CD4-positive, alpha-beta T cell treated with Interleukin-2 at 100 ng/mL for 4 hours (primary cell): Measurements from ENCODE around the gene SLC2A5.
"Not testable (repeated sequence)": the region's sequence is repeated elsewhere in the genome, so short reads cannot be mapped to it uniquely, and the experiment has no call there.

ENCODE experiments used
- DNase-seq: peaks from one replicate; pipeline ENCODE4 v3.0.0-alpha.2; 2020; ENCODE audit warnings: low spot score

The SLC2A5 gene

DNA sequence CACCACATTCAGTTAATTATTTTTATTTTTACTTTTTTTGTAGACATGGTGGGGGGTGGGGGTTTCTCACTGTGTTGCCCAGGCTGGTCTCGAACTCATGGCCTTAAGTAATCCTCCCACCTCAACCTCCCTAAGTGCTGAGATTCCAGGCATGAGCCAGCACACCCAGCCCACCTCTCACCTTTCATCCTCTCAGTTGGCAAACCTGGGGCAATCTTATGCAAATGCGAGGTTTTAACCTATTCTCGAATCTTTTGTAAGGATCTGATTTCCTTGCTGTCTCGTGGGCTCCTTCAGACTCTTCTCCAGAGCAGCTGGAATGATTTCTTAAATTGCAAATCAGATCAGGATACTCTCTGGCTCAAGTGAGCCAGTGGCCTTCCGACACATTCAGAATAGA is 36.1 kb downstream of the SLC2A5 start:
- no peak for DNase-seq

DNA sequence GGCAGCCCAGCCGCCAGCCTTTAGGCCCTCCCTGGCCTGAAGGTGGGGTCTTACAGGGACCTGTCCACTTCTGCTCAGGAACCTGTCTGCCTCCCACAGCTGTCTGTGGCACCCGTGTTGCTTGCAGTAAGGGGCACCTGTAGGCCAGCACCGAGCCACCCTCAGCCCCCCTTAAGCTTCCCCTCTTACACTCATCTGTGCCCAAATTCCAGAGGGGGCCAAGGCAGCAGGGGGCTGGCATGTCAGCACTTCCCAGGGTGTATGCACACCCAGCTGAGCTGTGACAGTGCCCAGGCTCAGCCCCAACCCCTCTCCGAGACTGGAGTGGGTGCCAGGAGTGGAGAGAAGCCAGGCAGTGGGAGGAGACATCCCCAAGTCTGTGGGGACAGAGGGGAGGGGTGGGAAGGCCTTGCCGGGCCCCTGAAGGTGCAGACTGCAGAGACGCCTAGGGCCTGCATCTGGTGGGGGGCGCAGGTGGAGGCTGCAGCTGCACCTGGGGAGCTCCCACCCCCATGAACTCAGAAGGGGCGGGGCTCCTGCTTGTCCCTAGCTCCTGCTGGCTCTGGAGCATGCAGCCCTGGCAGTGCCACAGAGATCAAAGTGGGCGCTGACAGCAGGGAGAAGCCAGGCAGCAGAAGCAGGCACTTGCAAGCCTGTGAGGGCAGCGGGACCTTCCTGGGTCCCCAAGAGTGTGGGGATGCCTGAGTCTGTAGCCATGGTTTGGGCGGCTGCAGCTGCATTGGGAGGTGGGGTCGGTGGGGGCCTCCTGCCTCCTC is 37.8 kb downstream of the SLC2A5 start:
- no peak for DNase-seq

GRCh38 chr1:9031077-9031476 is 38.4 kb downstream of the SLC2A5 start:
- not testable (repeated sequence) for DNase-seq

GRCh38 chr1:9028921-9029705 is 40.3 kb downstream of the SLC2A5 start:
- no peak for DNase-seq

DNA sequence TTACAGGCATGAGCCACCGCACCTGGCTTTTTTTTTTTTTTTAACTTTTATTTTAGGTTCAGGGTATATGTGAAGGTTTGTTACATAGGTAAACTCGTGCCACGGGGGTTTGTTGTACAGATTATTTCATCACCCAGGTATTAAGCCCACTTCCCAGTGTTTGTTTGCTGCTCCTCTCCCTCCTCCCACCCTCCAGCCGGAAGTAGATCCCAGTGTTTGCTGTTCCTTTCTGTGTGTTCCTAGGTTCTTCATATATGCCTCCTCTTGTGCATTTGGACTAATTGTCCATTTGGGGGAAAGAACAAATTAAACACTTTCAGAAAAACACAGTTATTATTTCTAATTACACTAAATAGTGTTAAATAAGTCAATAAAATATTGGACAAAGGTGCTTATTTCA is 42.1 kb downstream of the SLC2A5 start:
- DNase-seq: no peak

DNA sequence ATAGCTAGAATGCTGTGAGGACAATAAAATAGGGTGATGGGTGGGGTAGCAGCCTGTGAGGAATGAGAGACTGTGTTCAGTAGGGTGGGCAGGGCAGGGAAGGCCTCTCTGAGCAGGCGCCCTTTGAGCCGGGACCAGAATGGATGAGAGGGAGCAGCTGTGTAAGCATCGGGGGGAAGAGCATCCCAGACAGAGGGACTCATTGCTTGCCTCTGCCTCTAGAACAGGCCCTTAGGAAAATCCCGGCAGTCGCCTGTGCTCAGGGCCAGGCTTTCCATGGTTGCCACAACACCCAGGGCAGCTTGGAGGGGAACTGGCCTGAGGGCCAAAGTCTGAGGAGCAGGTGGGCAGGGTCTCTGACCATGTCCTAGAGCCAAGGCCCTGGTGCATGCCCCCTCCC is 44.0 kb downstream of the SLC2A5 start:
- no peak for DNase-seq

DNA sequence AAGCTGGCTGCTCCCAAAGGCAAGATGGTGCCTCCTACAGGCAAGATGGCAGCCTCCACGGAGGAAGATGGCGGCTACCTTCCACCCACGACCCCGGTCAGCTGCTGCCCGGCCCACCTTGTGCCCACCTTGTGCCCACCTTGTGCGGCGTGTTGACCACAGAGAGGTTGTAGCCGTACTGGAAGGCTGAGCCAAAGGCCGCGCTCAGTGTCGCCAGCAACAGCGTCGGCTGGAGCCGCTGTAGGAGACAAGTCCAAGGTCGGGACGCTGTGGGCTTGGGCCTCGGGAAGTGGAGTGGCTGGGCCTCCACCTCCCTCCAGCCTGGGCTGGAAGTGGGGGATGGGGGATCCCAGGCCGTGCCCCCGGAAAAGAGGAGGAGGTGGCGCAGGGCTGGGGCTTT is 44.6 kb downstream of the SLC2A5 start:
- no peak for DNase-seq

DNA sequence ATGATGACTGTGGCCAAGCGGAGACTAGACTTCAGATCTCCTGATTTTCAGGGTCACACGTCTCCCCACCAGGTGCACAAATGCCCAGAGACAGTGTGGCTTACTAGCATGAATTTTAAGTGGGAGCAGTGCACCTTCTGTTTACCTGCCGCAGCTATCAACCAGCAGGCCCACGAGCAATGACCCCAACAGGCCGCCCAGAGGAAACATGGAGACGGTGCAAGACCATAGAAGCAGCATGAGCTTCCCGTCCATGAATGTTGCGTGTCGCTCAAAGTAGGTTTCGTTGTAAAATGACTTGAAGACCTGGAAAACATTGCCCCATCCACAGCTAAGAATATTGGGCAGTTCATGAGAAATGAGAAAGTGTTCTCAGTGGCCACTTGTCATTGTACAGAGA is 46.7 kb downstream of the SLC2A5 start:
- DNase-seq: no peak

DNA sequence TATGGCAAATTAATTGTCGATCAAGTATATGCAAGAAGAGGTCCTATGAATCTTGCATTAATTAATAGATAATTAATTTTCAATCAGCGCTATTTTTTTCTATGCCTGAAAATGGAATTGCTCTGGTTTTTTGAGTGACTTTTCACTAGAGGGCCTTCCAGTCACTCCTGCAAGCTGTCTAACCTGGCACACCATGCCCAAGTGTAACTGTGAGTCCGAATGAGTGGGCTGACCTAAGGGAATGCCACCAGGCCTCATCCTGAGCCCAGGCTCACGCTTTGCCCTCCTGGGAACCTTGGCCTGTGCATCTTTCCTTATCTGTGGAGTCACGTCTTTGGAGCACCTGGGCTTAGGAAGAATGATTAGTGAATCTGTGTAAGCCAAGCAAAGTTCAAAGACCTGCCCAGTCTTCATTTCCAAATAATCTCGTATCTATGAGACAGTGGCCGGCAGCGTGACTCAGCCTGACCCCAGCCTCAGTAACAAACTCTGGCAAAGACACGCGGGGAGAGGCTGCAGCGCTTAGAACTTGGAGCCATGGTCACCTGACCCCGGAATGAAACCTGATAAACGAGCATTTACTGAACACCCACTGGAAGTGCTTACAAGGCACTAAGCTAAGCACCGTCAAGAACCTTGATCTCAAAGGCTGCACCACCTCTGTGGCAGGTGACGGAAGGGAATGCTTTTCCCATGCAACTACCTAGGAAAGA is 47.3 kb downstream of the SLC2A5 start:
- not testable (repeated sequence) for DNase-seq

- no peak for DNase-seq
Observed at GRCh38 chr1:9020305-9020704, 49.1 kb downstream of the SLC2A5 start.

GRCh38 chr1:9019896-9020295 is 49.5 kb downstream of the SLC2A5 start:
- DNase-seq: no peak

- DNase-seq: no peak
Observed at GRCh38 chr1:9018333-9018732, 51.1 kb downstream of the SLC2A5 start.

DNA sequence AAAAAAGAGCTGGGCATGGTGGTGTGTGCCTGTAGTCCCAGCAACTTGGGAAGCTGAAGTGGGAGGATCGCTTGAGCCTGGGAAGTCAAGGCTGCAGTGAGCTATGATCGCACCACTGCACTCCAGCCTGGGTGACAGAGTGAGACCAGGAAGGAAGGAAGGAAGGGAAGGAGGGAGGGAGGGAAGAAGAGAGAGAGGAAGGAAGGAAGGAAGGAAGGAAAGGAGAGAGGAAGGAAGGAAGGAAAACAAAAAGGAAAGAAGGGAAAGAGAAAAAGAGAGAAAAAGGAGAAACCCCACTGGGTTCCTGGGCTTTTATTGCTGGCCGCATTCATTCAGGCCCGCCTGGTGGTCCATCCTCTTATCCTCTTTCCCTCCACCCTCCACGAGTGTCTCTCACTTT is 53.0 kb downstream of the SLC2A5 start:
- no peak for DNase-seq

DNA sequence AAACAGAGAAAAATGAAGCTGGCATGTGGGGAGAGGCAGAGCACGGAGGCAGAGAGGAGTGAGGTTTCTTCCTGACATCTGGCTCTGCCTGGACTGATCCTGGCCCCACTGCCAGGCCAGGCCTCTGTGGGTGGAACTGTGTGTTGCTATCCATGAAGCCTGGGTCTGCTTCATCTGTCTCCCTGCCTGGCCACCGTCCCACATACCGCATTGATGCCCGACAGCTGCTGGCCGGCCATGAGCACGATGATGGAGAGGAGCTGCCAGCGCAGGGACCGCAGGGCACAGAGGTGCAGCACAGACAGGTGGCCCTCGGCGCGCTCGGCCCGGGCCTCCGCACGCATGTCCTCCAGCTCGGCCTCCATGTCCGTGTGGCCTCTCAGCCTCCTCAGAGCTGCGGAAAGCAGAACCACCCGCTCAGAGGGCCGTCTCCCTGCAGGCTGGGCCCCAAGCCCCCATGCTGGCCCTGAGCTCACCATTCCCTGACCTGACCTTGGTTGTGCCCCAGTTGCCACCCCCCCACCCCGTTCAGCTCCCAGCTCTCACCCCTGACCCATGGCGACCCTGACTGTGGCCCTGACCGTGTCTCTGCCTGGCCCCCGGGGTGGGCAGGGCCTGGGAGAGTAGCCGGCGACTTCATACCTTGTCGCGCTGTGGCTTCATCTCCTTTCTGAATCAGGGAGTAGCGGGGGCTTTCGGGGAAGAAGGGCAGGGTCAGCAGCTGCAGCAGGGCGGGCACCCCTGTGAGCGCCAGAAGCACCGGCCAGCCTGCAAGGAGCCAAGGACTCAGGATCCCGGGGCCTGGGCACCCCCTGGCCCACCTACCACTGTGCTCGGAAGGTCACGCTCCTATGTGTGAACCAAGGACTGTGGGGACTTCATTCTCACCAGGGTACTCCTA is 54.7 kb downstream of the SLC2A5 start:
- DNase-seq: no peak

GRCh38 chr1:9013819-9014218 is 55.6 kb downstream of the SLC2A5 start:
- no peak for DNase-seq

GRCh38 chr1:9010781-9011323 is 58.6 kb downstream of the SLC2A5 start:
- DNase-seq: no peak

GRCh38 chr1:9009438-9010370 is 59.7 kb downstream of the SLC2A5 start:
- no peak for DNase-seq

DNA sequence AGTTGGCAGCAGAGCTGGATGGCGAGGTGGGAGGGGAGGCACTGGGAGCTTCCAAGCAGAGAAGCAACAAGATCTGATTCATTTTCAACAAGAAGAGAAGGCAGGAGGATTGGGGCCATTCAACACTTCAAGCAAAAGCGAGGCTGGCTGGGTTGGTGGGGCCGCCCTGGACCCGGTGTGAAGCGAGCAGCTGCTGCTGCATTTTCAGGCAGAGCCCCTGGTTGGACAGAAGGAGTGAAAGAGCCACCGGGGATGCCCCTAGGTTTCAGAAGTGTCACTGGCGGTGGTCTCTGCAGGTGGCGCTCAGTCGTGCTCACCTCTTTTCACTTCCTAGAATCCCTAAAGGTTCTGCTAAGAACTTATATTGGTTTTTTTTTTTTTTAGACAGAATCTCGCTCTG is 61.2 kb downstream of the SLC2A5 start:
- DNase-seq: no peak

- no peak for DNase-seq
Observed at GRCh38 chr1:9006956-9007615, 62.3 kb downstream of the SLC2A5 start.

DNA sequence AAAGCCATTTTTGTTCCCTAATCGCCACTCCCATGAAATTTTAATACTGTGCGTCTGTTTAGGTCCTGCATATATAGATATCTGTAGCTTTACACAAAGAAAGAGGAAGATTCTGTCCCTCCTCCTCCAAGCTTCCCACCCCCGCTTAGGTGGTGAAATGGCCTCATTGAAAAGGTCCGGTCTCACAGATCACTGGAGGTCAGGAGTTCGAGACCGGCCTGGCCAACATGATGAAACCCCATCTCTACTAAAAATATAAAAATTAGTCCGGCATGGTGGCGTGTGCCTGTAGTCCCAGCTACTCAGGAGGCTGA is 64.1 kb downstream of the SLC2A5 start:
- DNase-seq: no peak
